H1 (cell line): ENCODE measurements around the gene BUB1B. TPM values are rescaled to one million over a fixed set of nuclear protein-coding genes. Genes with fewer than 3 reads are reported as not detected.

Experiments used
- JUN ChIP-seq: IDR thresholded peaks from 2 replicates; pipeline ENCODE4 v1.6.1; 2011; ENCODE audit warnings: low read depth, mild to moderate bottlenecking, improper control_type of control experiment, low read length
- polyA plus RNA-seq, 7 experiments: library from polyadenylated mRNA; depleted of rRNA in 3 of 7; stranded (reverse) in 5 of 7; unstranded in 2 of 7; fragments of >200 nt in 5 of 7; fragments of 200-250 nt in 2 of 7; gene quantifications; 1 replicate in 5 of 7; 2 replicates in 1 of 7; 4 replicates in 1 of 7; pipeline versions ENCODE4 v1.2.1 to v1.2.3, GENCODE V29; 2011 to 2013; ENCODE audit warnings: missing spikeins in 2 of 7, mixed read lengths in 2 of 7
- total RNA-seq: library from RNA; stranded (reverse); fragmentation: NEBNext Ultra II Directional; extraction: Animal tissue kit (Norgen Biotek cat#: 25700); gene quantifications from 2 replicates; pipeline ENCODE4 v1.2.1, GENCODE V29; 2021

The BUB1B gene
- total and polyA plus RNA-seq, 2 of the 8 experiments (the other 6 are each of a cell fraction or from before 2014, with no cell fraction given) = 48.9 to 144 TPM

GRCh38 chr15:40264321-40265153 is 103.7 kb downstream of the BUB1B start (continued):
- TF ChIP-seq JUN = no peak
- TF ChIP-seq, all 59 proteins: peak for 0
